ENCODE results near the gene MAFB. TPM values are rescaled to one million over a fixed set of nuclear protein-coding genes. Genes with fewer than 3 reads are reported as not detected.

The MAFB gene
- total RNA-seq, 1 donor from 2014 or later = 80.5 TPM

- Histone ChIP-seq H3K36me3 (no peaks in the 10 kb centered on the region), H3K4me3 (no peak overlapping the region), H3K27me3 (no peaks in the 10 kb centered on the region), H3K27ac (no peak overlapping the region), H3K9me3 (no peaks in the 10 kb centered on the region), H3K4me1 (no peaks in the 10 kb centered on the region)
- intact Hi-C loops (cut with DNase I) = no loop called here
- DNase-seq (ENCODE audit: extremely low spot score in 2 of 2) = no peak
- no peak for TF ChIP-seq POLR2A (IDR thresholded peaks at IDR 0.05)
- TF ChIP-seq CTCF (IDR thresholded peaks at IDR 0.05) = no peak
- no peak for TF ChIP-seq POLR2AphosphoS5 (IDR thresholded peaks at IDR 0.05; ENCODE audit: insufficient read depth in 1 of 2, low read depth in 1 of 2)
Measured at GRCh38 chr20:40641809-40642208, 47.2 kb downstream of the MAFB start.

- Histone ChIP-seq H3K9me3 (no peaks in the 10 kb centered on the region), H3K27ac (no peak overlapping the region), H3K27me3 (no peaks in the 10 kb centered on the region), H3K36me3 (no peaks in the 10 kb centered on the region), H3K4me3 (no peak overlapping the region), H3K4me1 (no peaks in the 10 kb centered on the region)
- no peak for DNase-seq (ENCODE audit: extremely low spot score in 2 of 2)
- no peak for TF ChIP-seq POLR2A (IDR thresholded peaks at IDR 0.05)
- TF ChIP-seq CTCF (IDR thresholded peaks at IDR 0.05) = no peak
- TF ChIP-seq POLR2AphosphoS5 (IDR thresholded peaks at IDR 0.05; ENCODE audit: insufficient read depth in 1 of 2, low read depth in 1 of 2) = no peak
- intact Hi-C loops (cut with DNase I) = no loop called here
Measured at GRCh38 chr20:40641202-40641601, 47.8 kb downstream of the MAFB start.

- H3K36me3 ChIP-seq = no peaks in the 10 kb centered on the region
- no peak overlapping the region for H3K27ac ChIP-seq
- H3K9me3 ChIP-seq = no peaks in the 10 kb centered on the region
- intact Hi-C loops (cut with DNase I) = no loop called here
- no peak for TF ChIP-seq CTCF (IDR thresholded peaks at IDR 0.05)
- TF ChIP-seq POLR2AphosphoS5 (IDR thresholded peaks at IDR 0.05; ENCODE audit: insufficient read depth in 1 of 2, low read depth in 1 of 2) = no peak
- no peak for TF ChIP-seq POLR2A (IDR thresholded peaks at IDR 0.05)
- no peaks in the 10 kb centered on the region for H3K4me1 ChIP-seq
- no peak for DNase-seq (ENCODE audit: extremely low spot score in 2 of 2)
- H3K4me3 ChIP-seq = no peak overlapping the region
- no peaks in the 10 kb centered on the region for H3K27me3 ChIP-seq
Measured at GRCh38 chr20:40640667-40641066, 48.4 kb downstream of the MAFB start.

GRCh38 chr20:40639676-40640355 is 49.2 kb downstream of the MAFB start:
- Histone ChIP-seq H3K4me1 (no peaks in the 10 kb centered on the region), H3K27me3 (no peaks in the 10 kb centered on the region), H3K9me3 (no peaks in the 10 kb centered on the region), H3K36me3 (no peaks in the 10 kb centered on the region), H3K27ac (no peak overlapping the region), H3K4me3 (no peak overlapping the region)
- intact Hi-C loops (cut with DNase I) = no loop called here
- no peak for DNase-seq (ENCODE audit: extremely low spot score in 2 of 2)
- TF ChIP-seq POLR2AphosphoS5 (IDR thresholded peaks at IDR 0.05; ENCODE audit: insufficient read depth in 1 of 2, low read depth in 1 of 2) = no peak
- TF ChIP-seq CTCF (IDR thresholded peaks at IDR 0.05) = no peak
- TF ChIP-seq POLR2A (IDR thresholded peaks at IDR 0.05) = no peak

GRCh38 chr20:40639132-40639531 is 49.9 kb downstream of the MAFB start:
- no peak overlapping the region for H3K27ac ChIP-seq
- no peak for TF ChIP-seq CTCF (IDR thresholded peaks at IDR 0.05)
- no peak for TF ChIP-seq POLR2A (IDR thresholded peaks at IDR 0.05)
- TF ChIP-seq POLR2AphosphoS5 (IDR thresholded peaks at IDR 0.05; ENCODE audit: insufficient read depth in 1 of 2, low read depth in 1 of 2) = no peak
- H3K9me3 ChIP-seq = no peaks in the 10 kb centered on the region
- H3K4me3 ChIP-seq = no peak overlapping the region
- H3K27me3 ChIP-seq = no peaks in the 10 kb centered on the region
- intact Hi-C loops (cut with DNase I) = no loop called here
- H3K36me3 ChIP-seq = no peaks in the 10 kb centered on the region
- H3K4me1 ChIP-seq = no peaks in the 10 kb centered on the region
- DNase-seq (ENCODE audit: extremely low spot score in 2 of 2) = peak in 1 of 2 donors; percentile 22

Data from vagina (tissue), 2 donors.